Hematopoietic multipotent progenitor cell treated with erythropoietin and hydrocortisone succinate and interleukin-3 and kit ligand, for 6 days (in vitro differentiated cells): Measurements from ENCODE around the gene ADAM30.
A peak's percentile ranks its signal among the peaks of the same experiment; 100 is the strongest.

Experiments used
- DNase-seq: peaks from one replicate; pipeline ENCODE4 v3.0.0-alpha.2; 2015

The ADAM30 gene

GRCh38 chr1:119896303-119896702 is at the start of gene ADAM30:
Gene ADAM30 (minus strand): TSS chr1:119896515. CDS start chr1:119896336, 179 bp downstream.
- DNase-seq = no peak

GRCh38 chr1:119943216-119943615 is 46.9 kb upstream of the ADAM30 start:
- no peak for DNase-seq

- DNase-seq = no peak
Observed at GRCh38 chr1:119941392-119941791, 45.1 kb upstream of the ADAM30 start.

- DNase-seq = no peak
Observed at GRCh38 chr1:119940697-119941096, 44.4 kb upstream of the ADAM30 start.

GRCh38 chr1:119937198-119937597 is 40.9 kb upstream of the ADAM30 start:
- DNase-seq = no peak

- DNase-seq = no peak
Observed at GRCh38 chr1:119935915-119936314, 39.6 kb upstream of the ADAM30 start.

- DNase-seq = no peak
Observed at GRCh38 chr1:119935373-119935772, 39.1 kb upstream of the ADAM30 start.

GRCh38 chr1:119933397-119933796 is 37.1 kb upstream of the ADAM30 start:
- no peak for DNase-seq

GRCh38 chr1:119929643-119930315 is 33.5 kb upstream of the ADAM30 start:
- DNase-seq = no peak

- DNase-seq = no peak
Observed at GRCh38 chr1:119926553-119926952, 30.2 kb upstream of the ADAM30 start.

GRCh38 chr1:119924948-119925898 is 28.9 kb upstream of the ADAM30 start:
- no peak for DNase-seq

GRCh38 chr1:119920104-119920968 is 24.0 kb upstream of the ADAM30 start:
- DNase-seq = peak; percentile 52

- no peak for DNase-seq
Observed at GRCh38 chr1:119919241-119919640, 22.9 kb upstream of the ADAM30 start.

GRCh38 chr1:119918301-119918700 is 22.0 kb upstream of the ADAM30 start:
- DNase-seq = no peak

GRCh38 chr1:119917304-119918055 is 21.2 kb upstream of the ADAM30 start:
- DNase-seq = no peak

GRCh38 chr1:119915517-119915916 is 19.2 kb upstream of the ADAM30 start:
- no peak for DNase-seq

- DNase-seq = no peak
Observed at GRCh38 chr1:119914071-119914470, 17.8 kb upstream of the ADAM30 start.

GRCh38 chr1:119912963-119913362 is 16.6 kb upstream of the ADAM30 start:
- DNase-seq = no peak

- no peak for DNase-seq
Observed at GRCh38 chr1:119911775-119912174, 15.5 kb upstream of the ADAM30 start.

- DNase-seq = peak; percentile 23
Observed at GRCh38 chr1:119910618-119911017, 14.3 kb upstream of the ADAM30 start.

- DNase-seq = no peak
Observed at GRCh38 chr1:119909890-119910596, 13.7 kb upstream of the ADAM30 start.

GRCh38 chr1:119908661-119909060 is 12.3 kb upstream of the ADAM30 start:
- DNase-seq = no peak
